ENCODE data around the gene PSMC3IP. TPM values are rescaled to one million over a fixed set of nuclear protein-coding genes. Genes with fewer than 3 reads are reported as not detected.
A peak's percentile ranks its signal among the peaks of the same experiment; 100 is the strongest.

Gene PSMC3IP
- total and polyA plus RNA-seq, 2 donors from 2014 or later: 3.6 to 5.8 TPM

DNA sequence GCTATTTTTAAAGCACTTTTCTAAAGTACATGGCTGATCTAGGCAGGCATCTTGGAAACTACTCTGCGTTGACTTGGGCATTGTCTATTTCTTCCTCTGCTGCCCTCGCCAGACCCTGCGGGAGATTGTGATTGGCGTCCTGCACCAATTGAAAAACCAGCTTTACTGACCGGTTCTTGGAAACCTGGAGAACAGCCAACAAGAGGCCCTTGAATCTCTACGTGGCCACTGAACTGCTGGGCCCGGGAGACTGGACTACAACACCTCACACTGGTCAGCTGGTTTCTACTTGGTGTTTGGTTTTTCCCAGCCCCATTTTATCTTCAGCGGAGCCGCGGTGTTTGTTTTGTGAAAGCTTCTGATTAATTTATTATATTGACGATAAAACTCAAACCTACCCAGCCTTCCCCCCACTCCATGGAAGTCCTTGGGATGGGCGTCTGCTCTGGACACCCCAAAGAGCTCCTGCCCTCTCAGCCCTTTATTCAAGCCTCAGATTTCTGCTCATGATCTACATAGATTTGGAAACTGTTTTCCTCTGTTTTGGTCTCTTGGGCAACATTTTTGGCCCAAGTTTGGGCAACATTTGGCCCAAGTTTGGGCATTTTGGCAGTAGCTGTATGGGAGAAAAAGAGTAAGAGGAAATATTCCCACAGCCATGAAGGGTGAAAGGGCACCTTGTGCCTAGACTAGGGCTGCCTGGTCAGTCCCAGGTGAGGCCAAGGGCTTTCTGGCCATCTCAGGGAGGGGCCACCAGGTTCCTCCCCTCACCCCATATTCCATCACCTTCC lies 5.9 kb downstream of the PSMC3IP start:
- H3K36me3 ChIP-seq (ENCODE audit: control insufficient read depth in 2 of 3, insufficient read depth in 3 of 3, low read length in 3 of 3): peaks cover 10 to 55% (median 35%) of the 10 kb centered on the region in 3 donors
- H3K4me1 ChIP-seq (ENCODE audit: control insufficient read depth in 2 of 3, insufficient read depth in 2 of 3, low read depth in 1 of 3, low read length in 3 of 3): peaks cover 0 to 6% (median 4%) of the 10 kb centered on the region in 3 donors
- no peak overlapping the region for H3K4me3 ChIP-seq (ENCODE audit: low read length in 3 of 3)
- no peak overlapping the region for H3K9ac ChIP-seq (ENCODE audit: low read length in 3 of 3)
- TF ChIP-seq, protein P1, sequence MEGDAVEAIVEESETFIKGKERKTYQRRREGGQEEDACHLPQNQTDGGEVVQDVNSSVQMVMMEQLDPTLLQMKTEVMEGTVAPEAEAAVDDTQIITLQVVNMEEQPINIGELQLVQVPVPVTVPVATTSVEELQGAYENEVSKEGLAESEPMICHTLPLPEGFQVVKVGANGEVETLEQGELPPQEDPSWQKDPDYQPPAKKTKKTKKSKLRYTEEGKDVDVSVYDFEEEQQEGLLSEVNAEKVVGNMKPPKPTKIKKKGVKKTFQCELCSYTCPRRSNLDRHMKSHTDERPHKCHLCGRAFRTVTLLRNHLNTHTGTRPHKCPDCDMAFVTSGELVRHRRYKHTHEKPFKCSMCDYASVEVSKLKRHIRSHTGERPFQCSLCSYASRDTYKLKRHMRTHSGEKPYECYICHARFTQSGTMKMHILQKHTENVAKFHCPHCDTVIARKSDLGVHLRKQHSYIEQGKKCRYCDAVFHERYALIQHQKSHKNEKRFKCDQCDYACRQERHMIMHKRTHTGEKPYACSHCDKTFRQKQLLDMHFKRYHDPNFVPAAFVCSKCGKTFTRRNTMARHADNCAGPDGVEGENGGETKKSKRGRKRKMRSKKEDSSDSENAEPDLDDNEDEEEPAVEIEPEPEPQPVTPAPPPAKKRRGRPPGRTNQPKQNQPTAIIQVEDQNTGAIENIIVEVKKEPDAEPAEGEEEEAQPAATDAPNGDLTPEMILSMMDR (IDR thresholded peaks at IDR 0.05; ENCODE audit: borderline replicate concordance, extremely low read depth, insufficient read depth): no peak
- DNase-seq (no peak), FAIRE-seq (no peak)
- no peaks in the 10 kb centered on the region for H3K27me3 ChIP-seq (ENCODE audit: control insufficient read depth, insufficient read depth, low read length)
- H3K9me3 ChIP-seq (ENCODE audit: control insufficient read depth in 2 of 3, insufficient read depth in 1 of 3, low read length in 3 of 3): no peaks in the 10 kb centered on the region
- H3K27ac ChIP-seq (ENCODE audit: low read depth in 2 of 2, low read length in 2 of 2): no peak overlapping the region
- intact Hi-C loops (cut with DNase I): loop anchor here (10.0 kb wide), 1 partner anchor 253 kb away; the partner anchor contains the start of gene BECN1

DNA sequence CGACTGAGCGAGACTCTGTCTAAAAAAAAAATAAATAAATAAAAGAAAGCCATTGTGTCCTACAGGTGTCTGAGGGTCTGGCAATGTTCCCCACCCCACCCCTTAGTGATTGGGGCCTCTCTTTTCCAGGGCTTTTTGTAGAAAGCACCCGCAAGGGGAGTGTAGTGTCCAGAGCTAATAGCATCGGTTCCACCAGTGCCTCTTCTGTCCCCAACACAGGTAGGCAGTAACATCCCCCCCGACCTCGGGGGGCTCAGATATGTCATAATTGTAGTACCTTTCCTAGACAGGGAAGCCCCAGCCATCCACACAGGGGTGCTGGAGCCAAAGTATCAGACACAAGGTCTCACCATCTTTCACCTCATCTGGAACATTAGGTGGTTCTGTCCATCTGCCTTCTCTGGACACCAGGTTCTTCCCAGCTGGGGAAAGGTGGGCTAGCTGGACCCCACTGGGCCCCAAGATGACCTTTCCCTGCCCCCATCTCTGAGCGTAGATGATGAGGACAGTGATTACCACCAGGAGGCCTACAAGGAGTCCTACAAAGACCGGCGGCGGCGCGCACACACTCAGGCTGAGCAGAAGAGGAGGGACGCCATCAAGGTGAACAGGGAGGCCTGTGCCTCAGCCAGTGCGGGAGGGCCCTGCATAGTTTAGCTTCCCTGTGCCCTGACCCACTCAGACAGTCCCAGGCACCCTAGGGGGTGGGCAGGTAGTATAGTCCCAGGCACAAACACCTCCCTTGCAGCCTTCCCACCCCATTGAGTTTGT lies 9.0 kb downstream of the PSMC3IP start:
- FAIRE-seq (no peak), DNase-seq (peak in 1 of 5 donors; percentile 74)

DNA sequence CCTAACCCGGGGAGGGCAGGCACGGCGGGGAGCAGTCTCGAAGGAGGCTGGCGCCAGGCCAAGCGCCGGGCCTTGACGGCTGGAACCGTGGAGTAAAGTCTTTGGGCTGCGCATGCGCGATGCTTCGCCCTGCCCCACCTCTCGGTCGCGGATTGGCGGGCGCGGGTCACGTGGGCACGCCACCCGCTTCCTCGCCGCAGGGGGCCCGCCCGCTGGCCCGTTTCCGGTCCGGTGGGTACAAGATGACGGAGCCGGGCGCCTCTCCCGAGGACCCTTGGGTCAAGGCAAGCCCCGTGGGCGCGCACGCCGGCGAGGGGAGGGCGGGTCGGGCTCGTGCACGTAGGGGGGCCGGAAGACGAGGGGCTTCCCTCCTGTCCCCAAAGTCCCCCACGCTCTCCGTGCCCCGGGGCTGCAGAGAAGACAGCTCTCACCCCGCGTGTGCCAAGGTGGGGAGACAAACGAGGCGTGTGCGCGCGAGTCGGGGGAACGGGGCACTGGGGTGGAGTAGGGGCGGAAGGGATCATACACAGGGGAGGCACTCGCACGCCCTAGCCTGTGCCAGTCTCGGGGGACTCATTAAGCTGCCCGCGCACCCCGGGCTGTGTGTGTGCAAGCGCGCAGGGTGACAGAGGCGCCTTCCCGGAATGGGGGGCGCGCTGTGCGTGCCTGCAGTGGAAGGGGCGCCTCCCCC lies 10.5 kb downstream of the PSMC3IP start, which contains the start of gene MLX:
MLX (plus strand) TSS at position 218 of the 691 bp plus-strand sequence; CDS start at position 243, 25 bp downstream.
- Histone ChIP-seq H3K27me3 (ENCODE audit: control insufficient read depth, insufficient read depth, low read length) (no peaks in the 10 kb centered on the region), H3K36me3 (ENCODE audit: control insufficient read depth in 2 of 3, insufficient read depth in 3 of 3, low read length in 3 of 3) (peaks cover 7 to 45% (median 32%) of the 10 kb centered on the region in 3 donors), H3K4me1 (ENCODE audit: control insufficient read depth in 2 of 3, insufficient read depth in 2 of 3, low read depth in 1 of 3, low read length in 3 of 3) (peaks cover 0 to 37% (median 21%) of the 10 kb centered on the region in 3 donors), H3K9me3 (ENCODE audit: control insufficient read depth in 2 of 3, insufficient read depth in 1 of 3, low read length in 3 of 3) (no peaks in the 10 kb centered on the region), H3K27ac (ENCODE audit: low read depth in 2 of 2, low read length in 2 of 2) (peak within 1 kb of the TSS; percentile 86 to 91), H3K4me3 (ENCODE audit: low read length in 3 of 3) (peak within 1 kb of the TSS; percentile 69 to 75 (median 70)), H3K9ac (ENCODE audit: low read length in 3 of 3) (peak within 1 kb of the TSS; percentile 19 to 76 (median 74))
- FAIRE-seq (no peak), DNase-seq (peak; percentile 92 to 99 (median 95))
- intact Hi-C loops (cut with DNase I): no loop called here
- TF ChIP-seq, protein P1 (IDR thresholded peaks at IDR 0.05; ENCODE audit: borderline replicate concordance, extremely low read depth, insufficient read depth): no peak

More for the DNA sequence above, 9.0 kb downstream of the PSMC3IP start:
- H3K4me3 ChIP-seq (ENCODE audit: low read length in 3 of 3): no peak overlapping the region
- intact Hi-C loops (cut with DNase I): no loop called here
- H3K27ac ChIP-seq (ENCODE audit: low read depth in 2 of 2, low read length in 2 of 2): no peak overlapping the region
- no peaks in the 10 kb centered on the region for H3K27me3 ChIP-seq (ENCODE audit: control insufficient read depth, insufficient read depth, low read length)
- H3K4me1 ChIP-seq (ENCODE audit: control insufficient read depth in 2 of 3, insufficient read depth in 2 of 3, low read depth in 1 of 3, low read length in 3 of 3): peaks cover 0 to 27% (median 20%) of the 10 kb centered on the region in 3 donors
- H3K36me3 ChIP-seq (ENCODE audit: control insufficient read depth in 2 of 3, insufficient read depth in 3 of 3, low read length in 3 of 3): peaks cover 15 to 58% (median 42%) of the 10 kb centered on the region in 3 donors
- TF ChIP-seq, protein P1 (IDR thresholded peaks at IDR 0.05; ENCODE audit: borderline replicate concordance, extremely low read depth, insufficient read depth): no peak
- H3K9ac ChIP-seq (ENCODE audit: low read length in 3 of 3): no peak overlapping the region
- H3K9me3 ChIP-seq (ENCODE audit: control insufficient read depth in 2 of 3, insufficient read depth in 1 of 3, low read length in 3 of 3): no peaks in the 10 kb centered on the region

All from kidney (tissue), 14 donors.